Loucy (cell line): ENCODE results near the gene NMBR.

Experiments used
- H2AFZ ChIP-seq: fragments of 200-600 bp; sonication (generic); 2 replicates; pipeline ENCODE4 v1.6.0; 2016; ENCODE audit warnings: antibody characterized with exemption, mild to moderate bottlenecking, low read length, moderate library complexity
- H3F3A ChIP-seq: fragments of 200-600 bp; 2 replicates; pipeline ENCODE4 v1.6.0; 2016; ENCODE audit warnings: antibody characterized with exemption, low read depth, mild to moderate bottlenecking
- H3K27me3 ChIP-seq: fragments of 200-600 bp; sonication (generic); 2 replicates; pipeline ENCODE4 v1.6.1; 2014; ENCODE audit warnings: low read length, mild to moderate bottlenecking; ENCODE audit not compliant: insufficient read depth, poor library complexity, severe bottlenecking
- H3K36me3 ChIP-seq: fragments of 200-600 bp; sonication (generic); 2 replicates; pipeline ENCODE4 v1.6.1; 2016; ENCODE audit warnings: low read length; ENCODE audit not compliant: insufficient read depth
- H3K4me1 ChIP-seq: fragments of 200-600 bp; sonication (generic); 2 replicates; pipeline ENCODE4 v1.5.1; 2014; ENCODE audit warnings: low read length, mild to moderate bottlenecking; ENCODE audit not compliant: insufficient read depth, poor library complexity, severe bottlenecking
- H3K4me2 ChIP-seq: fragments of 200-600 bp; sonication (generic); 2 replicates; pipeline ENCODE4 v1.6.0; 2014; ENCODE audit warnings: antibody characterized with exemption, low read length, low read depth, mild to moderate bottlenecking; ENCODE audit not compliant: poor library complexity, severe bottlenecking
- H3K4me3 ChIP-seq: fragments of 200-600 bp; sonication (generic); 2 replicates; pipeline ENCODE4 v1.5.1; 2014; ENCODE audit warnings: low read length, mild to moderate bottlenecking, mixed read lengths; ENCODE audit not compliant: poor library complexity, severe bottlenecking
- H3K79me2 ChIP-seq: fragments of 200-600 bp; sonication (generic); 2 replicates; pipeline ENCODE4 v1.6.1; 2014; ENCODE audit warnings: low read length; ENCODE audit not compliant: insufficient read depth
- H3K9ac ChIP-seq: fragments of 200-600 bp; sonication (generic); 2 replicates; pipeline ENCODE4 v1.6.0; 2014; ENCODE audit warnings: mild to moderate bottlenecking, low read depth, low read length, moderate library complexity; ENCODE audit not compliant: poor library complexity, severe bottlenecking
- H3K9me2 ChIP-seq: fragments of 200-600 bp; sonication (generic); replicated peaks from 2 replicates; pipeline ENCODE4 v1.6.1; 2016; ENCODE audit warnings: low read depth, low read length, mixed read lengths
- H3K9me3 ChIP-seq: fragments of 200-600 bp; sonication (generic); 2 replicates; pipeline ENCODE4 v1.6.1; 2014; ENCODE audit warnings: mild to moderate bottlenecking, antibody characterized with exemption, low read length, low read depth; ENCODE audit not compliant: insufficient read depth
- H4K20me1 ChIP-seq: fragments of 200-600 bp; sonication (generic); 2 replicates; pipeline ENCODE4 v1.6.0; 2014; ENCODE audit warnings: antibody characterized with exemption, low read length, mild to moderate bottlenecking; ENCODE audit not compliant: insufficient read depth, poor library complexity, severe bottlenecking
- CTCF ChIP-seq: fragments of 200-600 bp; sonication (generic); conservative IDR thresholded peaks from 2 replicates; pipeline ENCODE4 v1.5.1; 2014; ENCODE audit warnings: mild to moderate bottlenecking, antibody characterized with exemption, low read length
- EZH2phosphoT487 ChIP-seq: fragments of 200-600 bp; IDR thresholded peaks from 2 replicates; pipeline ENCODE4 v1.6.1; 2018; ENCODE audit warnings: antibody characterized with exemption, mild to moderate bottlenecking, moderate library complexity, borderline replicate concordance

NMBR gene

GRCh38 chr6:142026471-142026870 is 120.5 kb downstream of the NMBR start:
- Histone ChIP-seq H3K79me2 (no peaks in the 10 kb centered on the region), H3K9me3 (no peaks in the 10 kb centered on the region), H2AFZ (no peak overlapping the region)

More at GRCh38 chr6:142026471-142026870, 120.5 kb downstream of the NMBR start:
- Histone ChIP-seq H4K20me1 (no peaks in the 10 kb centered on the region), H3K27me3 (no peaks in the 10 kb centered on the region), H3K4me2 (no peak overlapping the region), H3K9me2 (no peaks in the 10 kb centered on the region; the same call in 1 of the 2 replicates), H3K4me1 (no peaks in the 10 kb centered on the region), H3K9ac (no peak overlapping the region), H3K36me3 (no peaks in the 10 kb centered on the region), H3F3A (no peaks in the 10 kb centered on the region), H3K4me3 (no peak overlapping the region)
- no peak for TF ChIP-seq CTCF
- no peak for TF ChIP-seq EZH2phosphoT487
